HG03378 (cell line): ENCODE measurements around the gene DCX.

ENCODE experiments used
- ATAC-seq: cut with Tn5 transposase; IDR thresholded peaks from one replicate; pipeline ENCODE4 v1.9.1; 2021; ENCODE audit warnings: mild to moderate bottlenecking, moderate library complexity; ENCODE audit not compliant: unreplicated experiment

DCX gene

GRCh38 chrX:111411983-111412382 is at the start of gene DCX:
DCX (minus strand) TSS chrX:111412192; CDS start chrX:111410398, 1,794 bp downstream.
- no peak for ATAC-seq

GRCh38 chrX:111460607-111461006 is 48.6 kb upstream of the DCX start:
- ATAC-seq: no peak

- peak; percentile 81 for ATAC-seq
Observed at GRCh38 chrX:111447298-111447697, 35.3 kb upstream of the DCX start.

GRCh38 chrX:111445485-111445884 is 33.5 kb upstream of the DCX start:
- ATAC-seq: peak; percentile 70

GRCh38 chrX:111444881-111445280 is 32.9 kb upstream of the DCX start:
- ATAC-seq: no peak

- ATAC-seq: no peak
Observed at GRCh38 chrX:111443946-111444345, 32.0 kb upstream of the DCX start.

GRCh38 chrX:111442791-111443190 is 30.8 kb upstream of the DCX start:
- no peak for ATAC-seq

- no peak for ATAC-seq
Observed at GRCh38 chrX:111435469-111435868, 23.5 kb upstream of the DCX start.

GRCh38 chrX:111431001-111431400 is 19.0 kb upstream of the DCX start:
- ATAC-seq: no peak

- ATAC-seq: no peak
Observed at GRCh38 chrX:111411557-111411956, 435 bp downstream of the DCX start.

GRCh38 chrX:111410590-111411078 is 1.4 kb downstream of the DCX start:
- no peak for ATAC-seq

- ATAC-seq: no peak
Observed at GRCh38 chrX:111409326-111409725, 2.7 kb downstream of the DCX start.

GRCh38 chrX:111407948-111408347 is 4.0 kb downstream of the DCX start:
- no peak for ATAC-seq

- ATAC-seq: no peak
Observed at GRCh38 chrX:111402344-111402743, 9.6 kb downstream of the DCX start.

- ATAC-seq: no peak
Observed at GRCh38 chrX:111395149-111395548, 16.8 kb downstream of the DCX start.

- ATAC-seq: no peak
Observed at GRCh38 chrX:111394569-111394968, 17.4 kb downstream of the DCX start.

GRCh38 chrX:111387470-111388070 is 24.4 kb downstream of the DCX start:
- ATAC-seq: no peak

GRCh38 chrX:111386615-111387233 is 25.3 kb downstream of the DCX start:
- no peak for ATAC-seq

- ATAC-seq: no peak
Observed at GRCh38 chrX:111386077-111386476, 25.9 kb downstream of the DCX start.

GRCh38 chrX:111382277-111382676 is 29.7 kb downstream of the DCX start:
- no peak for ATAC-seq

- no peak for ATAC-seq
Observed at GRCh38 chrX:111376897-111377578, 35.0 kb downstream of the DCX start.

GRCh38 chrX:111376486-111376885 is 35.5 kb downstream of the DCX start:
- no peak for ATAC-seq
